GM21737 (cell line): ENCODE results near the gene MED27.

ENCODE experiments used
- ATAC-seq: cut with Tn5 transposase; IDR thresholded peaks from one replicate; pipeline ENCODE4 v1.9.1; 2021; ENCODE audit warnings: mild to moderate bottlenecking, moderate library complexity; ENCODE audit not compliant: unreplicated experiment

MED27 gene

DNA sequence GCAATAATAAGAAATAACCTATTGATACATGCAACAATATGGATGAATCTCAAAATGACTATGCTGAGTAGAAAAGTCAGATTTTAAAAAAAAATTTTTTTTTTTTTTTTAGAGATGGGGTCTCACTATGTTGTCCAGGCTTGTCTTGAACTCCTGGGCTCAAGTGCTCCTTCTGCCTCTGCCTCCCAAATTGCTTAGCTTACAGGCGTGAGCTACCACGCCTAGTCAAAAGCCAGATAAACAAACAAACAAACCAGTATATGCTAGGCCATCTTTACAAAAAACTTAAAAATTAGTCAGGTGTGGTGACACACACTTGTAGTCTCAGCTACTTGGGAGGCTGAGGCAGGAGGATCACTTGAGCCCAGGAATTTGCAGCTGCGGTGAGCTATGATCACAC is 79.0 kb downstream of the MED27 start:
- ATAC-seq, result no peak

DNA sequence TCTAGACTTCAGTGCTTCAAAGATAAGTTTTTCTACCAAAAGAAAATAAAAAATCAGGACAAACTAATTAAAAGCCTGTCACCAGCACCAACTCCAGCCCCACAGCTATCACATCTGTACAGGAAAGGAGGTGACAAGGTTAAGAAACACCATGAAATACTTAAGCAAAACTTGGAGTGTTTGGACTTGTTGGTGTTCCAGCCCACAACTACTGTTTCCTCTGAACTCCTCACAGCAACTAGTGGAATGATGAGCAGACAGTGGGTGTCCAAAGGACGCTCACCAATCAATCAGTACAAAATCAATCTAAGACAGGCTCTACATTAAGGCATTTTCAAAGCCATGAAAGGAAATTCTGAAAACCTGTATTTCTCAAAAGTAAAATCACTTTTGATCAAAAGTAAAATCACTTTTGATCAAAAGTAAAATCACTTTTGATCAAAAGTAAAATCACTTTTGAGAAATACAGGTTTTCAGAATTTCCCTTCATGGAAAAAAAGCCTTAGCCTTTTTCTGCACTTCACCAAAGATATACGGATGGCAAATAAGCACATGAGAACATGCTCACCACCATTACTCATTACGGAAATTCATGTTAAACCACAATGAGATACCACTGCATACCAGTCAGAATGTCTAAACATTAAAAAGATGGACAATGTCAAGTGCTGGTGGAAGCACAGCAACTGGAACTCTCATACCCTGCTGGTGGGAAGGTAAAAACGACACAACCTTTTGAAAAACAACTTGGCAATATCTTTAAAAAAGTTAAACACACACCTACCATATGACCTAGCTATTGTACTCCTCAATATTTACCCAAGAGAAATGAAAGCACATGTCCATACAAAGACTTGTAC is 79.7 kb downstream of the MED27 start:
- no peak for ATAC-seq

GRCh38 chr9:131997779-131998178 is 81.9 kb downstream of the MED27 start:
- ATAC-seq, result no peak

DNA sequence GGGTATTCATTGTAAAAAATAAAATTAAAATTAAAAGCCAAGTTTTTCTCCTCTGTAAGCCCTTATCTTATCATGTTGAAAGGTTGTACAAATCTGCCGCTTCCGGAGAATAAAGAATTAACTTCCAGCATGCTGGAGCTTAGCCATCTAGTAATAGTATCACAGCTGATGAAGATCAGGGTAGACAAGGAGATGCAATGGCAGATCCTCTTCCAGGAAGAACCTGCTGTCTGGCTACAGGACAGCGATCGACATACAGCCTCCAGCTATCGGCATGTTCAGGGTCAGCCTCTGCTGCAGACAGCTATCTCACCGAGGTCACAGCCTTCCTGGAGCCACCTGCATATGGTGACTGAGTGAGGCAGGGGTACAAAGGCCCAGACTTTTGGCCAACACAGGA is 82.6 kb downstream of the MED27 start:
- ATAC-seq, result no peak

DNA sequence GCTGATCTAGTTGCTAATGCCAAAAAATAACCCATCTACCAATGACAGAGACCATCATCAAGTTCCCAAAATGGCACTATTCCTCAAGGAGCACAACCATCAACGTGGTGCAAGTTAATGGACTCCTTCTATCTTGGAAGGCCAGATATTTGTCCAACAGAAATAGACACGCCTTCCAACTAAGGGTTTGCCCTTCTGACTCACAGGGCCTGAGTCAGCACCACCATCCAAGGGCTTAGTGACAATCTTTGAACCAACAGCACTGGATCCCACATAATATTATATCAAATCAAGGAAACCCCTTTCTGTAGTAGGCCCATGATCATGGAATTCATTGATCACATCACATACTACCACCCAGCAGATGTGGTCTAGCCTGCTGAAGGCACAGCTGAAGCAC is 84.3 kb downstream of the MED27 start:
- no peak for ATAC-seq

DNA sequence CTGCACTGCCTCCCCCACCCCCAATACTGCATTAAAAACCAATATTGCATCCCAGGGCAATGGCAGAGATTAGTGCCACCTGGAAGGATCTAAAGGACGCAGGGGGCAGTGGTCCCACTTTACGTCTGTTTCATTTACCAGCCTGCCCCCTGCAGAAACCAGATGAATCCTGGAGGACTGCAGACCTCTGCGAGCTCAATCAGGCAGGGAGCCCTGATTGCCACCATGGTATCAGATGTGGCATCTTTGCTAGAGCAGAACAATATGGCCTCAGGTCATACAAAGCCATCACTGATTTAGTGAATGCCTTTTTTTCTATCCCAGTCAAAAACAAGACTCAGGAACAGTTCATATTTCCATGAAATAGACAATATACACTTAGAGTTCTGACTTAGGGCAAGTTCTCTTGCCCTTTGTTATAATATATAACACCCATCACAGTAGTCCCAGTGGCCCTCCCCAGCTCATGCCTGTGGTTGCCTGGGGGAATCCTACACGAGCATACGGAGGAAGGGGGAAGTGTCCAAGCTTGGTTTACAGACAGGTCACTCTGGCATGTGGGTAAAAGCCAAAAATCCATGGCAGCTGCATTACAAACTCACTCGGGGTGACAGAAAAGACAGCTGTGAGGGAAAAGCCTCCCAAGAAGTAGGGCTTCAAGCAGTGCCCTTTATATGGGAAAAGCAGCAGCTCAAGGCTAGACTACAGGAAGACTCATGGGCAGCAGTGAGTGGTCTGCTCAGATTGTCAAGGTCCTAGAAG is 85.1 kb downstream of the MED27 start:
- ATAC-seq, result no peak

DNA sequence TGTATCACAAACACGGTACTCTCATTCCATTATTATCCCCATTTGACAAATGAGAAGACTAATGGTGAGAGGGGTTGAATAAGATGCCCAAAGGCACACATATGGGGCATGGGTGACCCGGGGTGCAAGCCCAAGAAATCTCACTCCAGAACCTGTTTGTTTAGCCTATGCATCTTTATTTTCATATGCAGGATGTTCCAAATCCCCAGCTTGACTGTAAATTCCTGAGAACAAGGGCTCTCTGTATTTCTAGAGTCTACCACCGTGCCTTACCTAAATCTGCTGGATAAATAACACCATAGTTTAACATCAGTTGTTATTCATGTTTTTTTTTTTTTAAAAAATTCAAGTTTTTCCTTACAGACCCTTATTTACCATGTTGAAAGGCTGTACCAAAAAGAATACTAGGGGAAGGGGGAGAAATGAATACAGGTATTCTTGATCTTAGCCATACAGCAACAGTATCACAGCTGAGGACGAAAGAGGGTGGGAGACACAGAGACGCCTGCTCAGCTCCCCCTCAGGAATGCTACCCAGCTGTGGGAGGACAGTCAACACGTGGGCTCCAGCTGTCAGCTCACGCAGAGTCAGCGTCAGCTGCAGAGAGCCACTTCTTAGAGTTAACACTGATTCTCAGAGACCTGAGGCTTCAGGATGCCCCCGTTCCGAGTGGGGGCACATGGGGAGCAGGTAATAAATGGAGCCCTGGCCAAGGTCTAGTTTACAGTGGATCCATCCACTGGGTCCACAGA is 86.6 kb downstream of the MED27 start:
- ATAC-seq, result no peak

DNA sequence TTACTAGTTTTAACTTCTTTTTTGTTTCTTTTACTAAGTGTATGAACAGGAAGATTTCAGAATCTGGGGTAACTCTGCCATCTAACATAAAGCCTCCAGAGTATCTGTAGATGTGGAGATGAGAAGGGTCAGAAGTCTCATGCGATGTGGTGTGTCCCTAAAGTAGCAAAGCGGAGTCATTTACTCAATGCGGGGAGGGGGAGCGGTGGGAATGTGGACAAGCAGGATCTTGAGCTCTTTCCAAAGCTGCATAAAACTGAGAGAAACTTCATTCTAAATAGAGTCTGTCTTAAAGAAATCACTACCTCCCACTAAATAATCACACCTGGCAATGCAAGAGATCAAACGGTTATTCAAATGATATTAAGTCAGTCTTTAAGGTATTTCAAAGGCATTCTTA is 92.4 kb downstream of the MED27 start:
- ATAC-seq, result no peak

GRCh38 chr9:131986576-131986975 is 93.1 kb downstream of the MED27 start:
- ATAC-seq, result no peak

DNA sequence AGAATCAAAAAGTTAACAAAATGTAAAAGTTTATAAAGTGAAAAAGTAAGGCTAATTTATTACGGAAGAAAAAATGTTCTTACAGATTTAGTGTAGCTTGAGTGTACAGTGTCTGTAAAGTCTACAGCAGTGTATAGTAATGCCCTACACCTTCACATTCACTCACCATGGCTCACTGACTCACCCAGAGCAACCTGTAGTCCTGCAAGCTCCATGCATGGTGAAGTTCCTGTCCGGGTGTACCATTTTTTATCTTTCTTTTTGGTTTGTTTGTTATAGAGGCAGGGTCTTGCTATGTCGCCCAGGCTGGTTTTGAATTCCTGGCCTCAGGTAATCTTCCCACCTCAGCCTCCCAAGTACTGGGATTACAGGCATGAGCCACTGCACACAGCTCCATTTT is 93.6 kb downstream of the MED27 start:
- no peak for ATAC-seq

DNA sequence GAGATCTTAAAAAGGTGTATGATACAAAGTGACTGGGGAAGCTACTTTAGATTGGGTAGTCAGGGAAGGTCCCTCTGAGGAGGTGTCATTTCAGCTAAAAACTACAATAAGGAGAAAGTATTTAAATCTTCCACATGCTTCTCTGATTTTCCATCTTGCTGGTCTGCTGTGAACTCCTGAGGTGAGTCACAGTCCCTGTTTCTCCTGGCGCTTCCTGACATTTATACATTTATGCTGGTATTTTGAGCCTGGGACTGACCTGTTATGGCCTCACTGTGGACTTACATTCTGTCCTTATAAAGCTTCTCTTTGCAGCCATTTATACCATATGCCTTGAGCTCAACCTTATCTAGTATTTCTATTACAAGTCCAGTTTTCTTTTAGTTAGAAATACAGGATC is 95.1 kb downstream of the MED27 start:
- no peak for ATAC-seq

GRCh38 chr9:131982671-131983239 is 96.9 kb downstream of the MED27 start:
- no peak for ATAC-seq

DNA sequence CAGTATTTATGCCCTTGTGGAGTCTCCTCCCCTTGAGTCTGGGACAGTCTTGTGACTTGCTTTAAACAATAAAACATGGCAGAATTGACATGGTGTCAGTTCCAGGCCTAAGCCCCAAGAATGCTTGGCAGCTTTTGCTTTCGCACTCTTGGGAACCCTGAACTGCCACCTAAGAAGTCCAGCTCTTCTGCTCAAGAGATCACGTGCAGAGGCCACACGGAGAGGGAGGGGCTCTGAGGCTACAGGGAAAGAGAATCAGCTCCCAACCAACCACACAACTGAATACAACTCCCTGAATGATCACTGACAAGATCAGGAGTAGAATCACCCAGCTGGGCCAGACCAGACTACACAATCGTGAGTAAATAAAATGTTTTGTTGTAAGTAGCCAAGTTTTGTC is 97.6 kb downstream of the MED27 start:
- no peak for ATAC-seq

GRCh38 chr9:131981116-131981776 is 98.4 kb downstream of the MED27 start:
- ATAC-seq, result no peak

DNA sequence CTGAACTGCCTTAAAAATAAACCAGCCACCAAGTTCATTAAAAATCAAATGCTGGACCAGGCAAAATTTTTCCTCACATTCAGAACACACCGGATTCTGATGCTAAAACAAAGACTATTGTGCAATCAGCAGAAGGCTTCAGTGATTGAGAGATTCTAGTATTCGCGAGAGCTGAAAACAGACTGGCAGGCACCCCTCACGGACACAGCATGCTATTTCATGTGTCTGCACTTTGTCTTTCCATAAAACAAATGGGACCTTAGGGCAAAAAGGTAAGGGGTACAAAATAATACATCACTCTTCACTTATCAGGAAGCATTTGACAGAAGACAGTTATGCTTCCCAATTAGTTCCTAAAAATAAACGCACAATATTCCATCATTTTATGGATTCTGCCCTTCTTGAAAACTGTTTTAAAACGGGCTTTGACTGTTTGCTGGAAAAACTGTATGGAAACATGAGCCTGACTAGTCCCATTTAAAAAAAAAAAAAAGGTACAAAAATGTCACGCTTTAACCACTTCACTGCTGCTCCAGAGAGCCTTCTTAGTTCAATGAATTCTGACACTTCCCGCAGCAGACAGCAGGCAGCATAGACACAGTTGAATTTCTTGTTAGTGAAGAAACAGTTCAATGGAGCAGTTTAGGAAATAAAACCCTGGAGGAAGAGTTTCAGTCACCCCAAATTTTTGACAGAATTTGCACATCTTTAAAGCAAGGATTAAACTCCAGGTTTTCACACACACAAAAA is 99.2 kb downstream of the MED27 start:
- no peak for ATAC-seq

DNA sequence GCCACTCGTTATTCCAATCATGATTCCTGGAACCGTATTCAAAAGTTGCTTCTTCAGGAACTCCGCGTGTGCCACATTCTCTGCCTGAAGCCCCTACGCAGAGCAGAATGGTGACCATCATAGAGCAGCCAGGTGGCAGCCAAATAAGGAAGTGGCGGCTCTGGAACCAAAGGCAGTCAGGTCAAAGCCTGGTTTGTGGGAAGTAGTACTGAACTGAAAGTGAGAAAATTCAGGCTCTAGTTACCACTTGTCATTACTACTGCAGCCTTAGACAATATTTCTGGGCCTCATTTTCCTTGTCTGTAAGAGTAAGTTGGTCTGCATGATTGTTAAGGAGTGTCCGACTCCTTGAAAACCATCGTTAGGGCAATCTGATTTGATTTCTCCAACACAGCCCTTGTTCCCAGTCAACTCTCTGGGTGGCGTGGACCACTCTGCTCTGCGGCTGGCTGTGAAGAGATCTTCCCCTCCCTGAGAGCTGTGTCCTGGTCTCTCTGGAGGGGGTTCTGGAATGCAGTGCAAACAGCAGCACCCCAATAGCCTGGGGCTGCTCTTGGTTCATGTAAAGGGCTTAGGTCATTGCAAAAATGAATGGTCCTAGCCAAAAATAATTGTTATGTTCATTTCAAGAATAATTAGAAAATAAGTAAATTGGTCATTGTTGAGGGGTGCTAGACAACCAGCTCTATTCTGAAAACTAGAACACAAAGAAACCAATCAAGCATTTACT is 102.4 kb downstream of the MED27 start:
- no peak for ATAC-seq

DNA sequence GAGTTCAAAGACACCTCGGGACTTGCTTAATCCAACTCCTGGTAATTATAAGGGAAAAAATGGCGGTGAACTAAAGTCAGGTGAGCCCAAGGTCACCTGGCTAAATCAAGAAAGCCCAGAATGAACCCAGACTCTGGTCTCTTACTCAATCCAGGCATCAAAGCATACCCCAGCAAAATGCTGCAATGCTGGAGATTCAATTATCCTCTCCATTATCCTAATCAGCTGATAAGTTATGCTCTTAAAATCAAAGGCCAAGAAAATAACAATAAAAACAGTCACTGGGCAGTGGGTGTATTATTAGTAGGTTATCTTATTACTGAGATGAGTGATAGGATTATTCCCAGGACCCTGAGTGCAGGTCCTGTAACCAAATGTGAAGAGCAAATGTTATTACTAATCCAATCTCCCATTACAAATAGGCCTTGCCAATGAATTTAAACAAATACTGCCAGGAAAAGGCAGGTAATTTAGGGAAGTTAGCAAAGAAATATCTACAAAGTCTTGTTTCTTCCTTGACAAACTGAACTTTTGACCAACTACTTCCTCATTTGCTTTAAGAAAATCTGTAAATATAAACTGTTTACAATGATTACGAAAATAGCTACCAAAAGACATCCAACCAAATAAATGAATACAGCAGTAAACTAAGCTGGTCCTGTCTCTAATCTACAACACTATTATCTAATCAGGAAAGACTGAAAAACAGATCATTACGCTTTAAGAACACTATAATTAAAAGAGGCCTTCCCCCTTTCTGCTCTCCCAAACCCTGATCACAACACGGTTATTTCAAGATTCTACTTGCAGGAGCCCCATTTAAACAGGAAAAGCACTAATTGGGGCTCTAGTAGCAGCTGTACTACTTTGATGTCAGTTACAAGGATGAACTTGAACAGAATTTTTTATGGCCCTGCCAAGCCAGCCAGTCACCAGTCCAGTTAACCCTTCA is 103.2 kb downstream of the MED27 start:
- no peak for ATAC-seq

GRCh38 chr9:131972889-131973288 is 106.8 kb downstream of the MED27 start:
- no peak for ATAC-seq
